ENCODE data around the gene RASAL2.

DNA sequence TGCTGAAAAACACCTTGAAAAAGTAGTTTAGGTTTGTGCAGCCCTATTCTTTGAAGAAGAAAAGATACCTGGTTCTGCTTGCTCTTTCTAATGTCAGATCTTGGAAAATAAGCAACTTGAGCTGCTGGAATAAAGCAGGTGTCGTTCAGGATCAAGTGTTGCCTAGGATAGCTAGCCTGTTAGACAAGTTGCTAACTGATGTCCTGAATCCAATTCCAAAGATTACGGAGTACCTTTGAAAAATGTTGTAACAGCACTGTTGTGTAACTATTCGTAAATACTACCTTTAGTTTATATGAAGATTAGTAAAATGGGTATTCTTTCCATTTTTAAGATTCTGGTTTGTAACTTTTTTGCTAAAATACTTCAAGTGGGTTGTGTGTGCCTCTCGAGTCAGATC, 251.3 kb downstream of the RASAL2 start:
- TF ChIP-seq, protein P1, sequence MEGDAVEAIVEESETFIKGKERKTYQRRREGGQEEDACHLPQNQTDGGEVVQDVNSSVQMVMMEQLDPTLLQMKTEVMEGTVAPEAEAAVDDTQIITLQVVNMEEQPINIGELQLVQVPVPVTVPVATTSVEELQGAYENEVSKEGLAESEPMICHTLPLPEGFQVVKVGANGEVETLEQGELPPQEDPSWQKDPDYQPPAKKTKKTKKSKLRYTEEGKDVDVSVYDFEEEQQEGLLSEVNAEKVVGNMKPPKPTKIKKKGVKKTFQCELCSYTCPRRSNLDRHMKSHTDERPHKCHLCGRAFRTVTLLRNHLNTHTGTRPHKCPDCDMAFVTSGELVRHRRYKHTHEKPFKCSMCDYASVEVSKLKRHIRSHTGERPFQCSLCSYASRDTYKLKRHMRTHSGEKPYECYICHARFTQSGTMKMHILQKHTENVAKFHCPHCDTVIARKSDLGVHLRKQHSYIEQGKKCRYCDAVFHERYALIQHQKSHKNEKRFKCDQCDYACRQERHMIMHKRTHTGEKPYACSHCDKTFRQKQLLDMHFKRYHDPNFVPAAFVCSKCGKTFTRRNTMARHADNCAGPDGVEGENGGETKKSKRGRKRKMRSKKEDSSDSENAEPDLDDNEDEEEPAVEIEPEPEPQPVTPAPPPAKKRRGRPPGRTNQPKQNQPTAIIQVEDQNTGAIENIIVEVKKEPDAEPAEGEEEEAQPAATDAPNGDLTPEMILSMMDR (IDR thresholded peaks at IDR 0.05) = no peak
- no peak for TF ChIP-seq EZH2 (IDR thresholded peaks at IDR 0.05; ENCODE audit: borderline replicate concordance, insufficient read depth, low read depth, low read length, poor library complexity, severe bottlenecking)
